Lung (tissue), 12 donors: ENCODE results near the gene AAR2. TPM values are rescaled to one million over a fixed set of nuclear protein-coding genes. Genes with fewer than 3 reads are reported as not detected.

Source experiments
- ATAC-seq: fragments of 200-7000 bp; cut with Tn5 transposase; one replicate; pipeline ENCODE4 v1.9.1; 2020; ENCODE audit warnings: moderate number of reproducible peaks; ENCODE audit not compliant: insufficient read depth, low FRiP score
- DNase-seq, 3 donors: peaks; one replicate each; pipeline ENCODE4 v3.0.0-alpha.2; 2013 to 2017
- H3K27ac ChIP-seq, 2 donors: one replicate each; pipeline ENCODE4 v1.5.1; 2013; ENCODE audit warnings: mild to moderate bottlenecking in 2 of 2, moderate library complexity in 2 of 2, control low read depth in 1 of 2, inconsistent platforms in 1 of 2, low read depth in 1 of 2, low read length in 1 of 2
- H3K27me3 ChIP-seq, 3 donors: one replicate each; pipeline ENCODE4 v1.5.1; 2013; ENCODE audit warnings: low read length in 2 of 3; ENCODE audit not compliant: control insufficient read depth in 3 of 3, insufficient read depth in 3 of 3
- H3K36me3 ChIP-seq, 4 donors: one replicate each; pipeline ENCODE4 v1.5.1; 2013; ENCODE audit warnings: low read length in 4 of 4, mild to moderate bottlenecking in 1 of 4, moderate library complexity in 1 of 4; ENCODE audit not compliant: control insufficient read depth in 4 of 4, insufficient read depth in 4 of 4
- H3K4me1 ChIP-seq, 5 donors: one replicate each; pipeline ENCODE4 v1.5.1; 2013; ENCODE audit warnings: low read length in 5 of 5, mild to moderate bottlenecking in 2 of 5, moderate library complexity in 1 of 5; ENCODE audit not compliant: control insufficient read depth in 5 of 5, insufficient read depth in 5 of 5
- H3K4me3 ChIP-seq: one replicate; pipeline ENCODE4 v1.5.1; 2013; ENCODE audit warnings: mild to moderate bottlenecking, control low read depth, moderate library complexity
- H3K9ac ChIP-seq, 2 donors: one replicate each; pipeline ENCODE4 v1.5.1; 2013; ENCODE audit warnings: low read length in 2 of 2, control low read depth in 1 of 2; ENCODE audit not compliant: insufficient read depth in 1 of 2
- H3K9me3 ChIP-seq, 4 donors: one replicate each; pipeline ENCODE4 v1.5.1; 2013; ENCODE audit warnings: low read length in 3 of 4, mild to moderate bottlenecking in 1 of 4, moderate library complexity in 1 of 4; ENCODE audit not compliant: control insufficient read depth in 4 of 4, insufficient read depth in 3 of 4
- WGBS, 2 donors: extraction: QIAGEN DNeasy Blood & Tissue Kit; methylation state at CpG; one replicate each; pipeline ENCODE4 v1.1.7; 2013; 5-methylcytosine and 5-hydroxymethylcytosine counted together
- polyA plus RNA-seq, 2 donors: library from polyadenylated mRNA; stranded (reverse); fragments of 200-250 nt; gene quantifications; one replicate each; pipeline ENCODE4 v1.2.1, GENCODE V29; 2013
- total RNA-seq, 2 donors: library from RNA; depleted of rRNA in 1 of 2; stranded (reverse); fragments of >200 nt in 1 of 2; gene quantifications; one replicate each; pipeline ENCODE4 v1.2.1, GENCODE V29; 2014 to 2021
- TF ChIP-seq, protein P1 (sequence below): IDR thresholded peaks from 2 replicates; pipeline ENCODE4 v1.5.1; 2012; ENCODE audit warnings: mild to moderate bottlenecking; ENCODE audit errors: control extremely low read depth, extremely low read depth
- donor health status: control.
- donor health status: control.
- donor health status: Bipolar disorder and iron deficiency.
- donor health status: healthy.
- donor health status: DM: yes; HTN: yes; CAD: no.

AAR2 gene
- total and polyA plus RNA-seq, 4 donors = 18.1 to 31.2 (median 29.3) TPM

DNA sequence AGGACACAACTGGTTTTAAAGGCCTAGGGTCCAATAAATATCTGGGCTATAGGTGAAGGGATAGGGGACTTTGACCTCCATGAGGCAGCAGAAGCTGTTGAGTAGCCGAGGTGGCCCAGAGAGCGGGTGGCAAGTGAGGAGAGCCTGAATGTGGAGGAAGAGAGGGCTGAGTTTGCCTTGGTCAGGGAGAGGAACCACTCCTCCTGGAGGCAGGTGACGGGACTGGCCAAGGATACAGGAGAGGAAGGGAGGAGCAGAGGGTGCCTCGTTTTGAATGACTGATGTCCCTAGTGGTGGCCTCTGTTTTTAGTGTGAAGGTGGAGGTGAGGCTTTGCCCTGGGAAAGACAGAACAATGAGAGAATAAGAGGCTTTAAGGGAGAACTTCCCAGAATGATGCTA is 19.1 kb upstream of the AAR2 start:
- no peak overlapping the region for H3K9ac ChIP-seq
- TF ChIP-seq, protein P1, sequence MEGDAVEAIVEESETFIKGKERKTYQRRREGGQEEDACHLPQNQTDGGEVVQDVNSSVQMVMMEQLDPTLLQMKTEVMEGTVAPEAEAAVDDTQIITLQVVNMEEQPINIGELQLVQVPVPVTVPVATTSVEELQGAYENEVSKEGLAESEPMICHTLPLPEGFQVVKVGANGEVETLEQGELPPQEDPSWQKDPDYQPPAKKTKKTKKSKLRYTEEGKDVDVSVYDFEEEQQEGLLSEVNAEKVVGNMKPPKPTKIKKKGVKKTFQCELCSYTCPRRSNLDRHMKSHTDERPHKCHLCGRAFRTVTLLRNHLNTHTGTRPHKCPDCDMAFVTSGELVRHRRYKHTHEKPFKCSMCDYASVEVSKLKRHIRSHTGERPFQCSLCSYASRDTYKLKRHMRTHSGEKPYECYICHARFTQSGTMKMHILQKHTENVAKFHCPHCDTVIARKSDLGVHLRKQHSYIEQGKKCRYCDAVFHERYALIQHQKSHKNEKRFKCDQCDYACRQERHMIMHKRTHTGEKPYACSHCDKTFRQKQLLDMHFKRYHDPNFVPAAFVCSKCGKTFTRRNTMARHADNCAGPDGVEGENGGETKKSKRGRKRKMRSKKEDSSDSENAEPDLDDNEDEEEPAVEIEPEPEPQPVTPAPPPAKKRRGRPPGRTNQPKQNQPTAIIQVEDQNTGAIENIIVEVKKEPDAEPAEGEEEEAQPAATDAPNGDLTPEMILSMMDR = no peak
- WGBS, 2 donors = 76 to 85% methylated on average over 4 of the region's 4 CpGs
- no peaks in the 10 kb centered on the region for H3K27me3 ChIP-seq
- H3K9me3 ChIP-seq = no peaks in the 10 kb centered on the region
- no peak overlapping the region for H3K4me3 ChIP-seq
- ATAC-seq (no peak), DNase-seq (no peak)
- peaks cover 0 to 22% (median 6%) of the 10 kb centered on the region in 4 donors for H3K36me3 ChIP-seq
- no peaks in the 10 kb centered on the region for H3K4me1 ChIP-seq
- no peak overlapping the region for H3K27ac ChIP-seq

DNA sequence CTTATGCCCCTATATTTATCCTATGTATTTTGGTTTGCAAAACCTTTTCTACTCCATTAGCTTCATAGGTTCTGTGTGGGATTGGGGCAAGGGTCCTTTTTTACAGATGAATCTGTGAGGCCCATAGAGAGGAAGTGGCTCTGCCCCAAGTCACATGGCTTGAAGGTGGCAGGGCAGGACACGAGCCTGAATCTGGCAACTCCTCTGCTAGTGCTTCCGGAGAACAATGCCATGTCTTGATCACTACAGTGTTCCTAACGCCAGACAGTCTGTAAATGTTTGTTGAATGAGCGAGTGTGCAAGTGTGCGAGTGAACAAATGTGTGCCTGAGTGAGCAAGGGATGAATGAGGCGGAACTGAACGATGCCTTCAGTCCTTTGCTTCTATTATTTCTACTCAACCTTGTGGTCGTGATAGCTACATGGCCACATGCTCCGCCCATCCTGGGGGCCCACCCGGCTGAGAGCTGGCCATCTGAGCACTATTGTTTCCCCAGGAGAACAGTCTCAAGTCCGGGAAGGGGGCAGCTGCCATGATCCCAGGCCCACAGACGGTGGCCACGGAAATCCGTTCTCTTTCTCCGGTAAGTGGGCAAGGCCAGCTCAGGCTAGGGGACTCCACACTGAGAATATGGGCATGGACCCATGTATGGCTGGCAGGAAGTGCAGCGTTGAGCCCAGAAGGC is 17.8 kb upstream of the AAR2 start:
- Histone ChIP-seq H3K36me3 (peaks cover 0 to 23% (median 4%) of the 10 kb centered on the region in 4 donors), H3K9ac (no peak overlapping the region)
- no peak for DNase-seq

DNA sequence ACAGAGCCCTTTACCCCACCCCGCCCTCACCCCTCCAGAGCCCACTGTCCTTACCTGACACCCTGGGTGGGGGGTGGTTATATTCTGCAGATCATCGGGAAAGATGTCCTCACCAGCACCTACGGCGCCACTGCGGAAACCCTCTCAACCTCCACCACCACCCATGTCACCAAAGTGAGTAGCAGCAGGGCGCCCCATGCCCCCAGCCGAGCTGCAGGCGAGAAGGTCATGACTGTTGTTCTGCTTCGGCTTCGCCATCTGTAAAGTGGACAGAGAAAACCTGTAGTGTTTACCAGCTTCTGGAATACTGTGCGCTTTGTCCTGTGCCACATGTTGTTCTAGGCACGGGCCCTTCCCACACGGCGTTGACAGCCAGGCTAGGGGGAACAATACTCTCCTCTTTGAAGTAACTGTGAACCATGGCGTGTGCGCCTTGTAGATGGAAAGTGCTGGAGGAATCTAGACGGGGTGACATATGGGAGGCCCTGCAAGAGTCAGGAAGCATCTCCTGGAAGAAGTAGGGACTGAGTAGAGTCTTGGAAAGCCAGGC is 16.5 kb upstream of the AAR2 start:
- ATAC-seq (no peak), DNase-seq (no peak)
- H3K27ac ChIP-seq = no peak overlapping the region
- no peaks in the 10 kb centered on the region for H3K4me1 ChIP-seq
- H3K9ac ChIP-seq = no peak overlapping the region
- no peaks in the 10 kb centered on the region for H3K27me3 ChIP-seq
- H3K4me3 ChIP-seq = no peak overlapping the region
- TF ChIP-seq, protein P1 = no peak
- no peaks in the 10 kb centered on the region for H3K9me3 ChIP-seq
- 93 to 95% methylated on average over 17 of the region's 17 CpGs for WGBS, 2 donors
- H3K36me3 ChIP-seq = peaks cover 0 to 20% (median 4%) of the 10 kb centered on the region in 4 donors

More for the DNA sequence above, 17.8 kb upstream of the AAR2 start:
- TF ChIP-seq, protein P1 = no peak
- no peaks in the 10 kb centered on the region for H3K4me1 ChIP-seq
- no peak overlapping the region for H3K27ac ChIP-seq
- WGBS, 2 donors = 77 to 79% methylated on average over 16 of the region's 16 CpGs
- H3K9me3 ChIP-seq = no peaks in the 10 kb centered on the region
- no peak for ATAC-seq
- no peak overlapping the region for H3K4me3 ChIP-seq
- H3K27me3 ChIP-seq = no peaks in the 10 kb centered on the region
